Measurements from ENCODE around the gene NCAM1. TPM values are rescaled to one million over a fixed set of nuclear protein-coding genes. Genes with fewer than 3 reads are reported as not detected.

Gene NCAM1
- polyA plus RNA-seq, 4 donors = 75.0 to 94.3 (median 85.6) TPM

- DNase-seq (ENCODE audit: low read depth in 4 of 4, low spot score in 2 of 4) = no peak
Measured at GRCh38 chr11:113162592-113162962, 201.4 kb downstream of the NCAM1 start.

- no peak for DNase-seq (ENCODE audit: low read depth in 4 of 4, low spot score in 2 of 4)
Measured at GRCh38 chr11:113163291-113164030, 202.2 kb downstream of the NCAM1 start.

GRCh38 chr11:113166280-113166679, 205.1 kb downstream of the NCAM1 start:
- no peak for DNase-seq (ENCODE audit: low read depth in 4 of 4, low spot score in 2 of 4)

GRCh38 chr11:113167599-113167998, 206.4 kb downstream of the NCAM1 start:
- no peak for DNase-seq (ENCODE audit: low read depth in 4 of 4, low spot score in 2 of 4)

GRCh38 chr11:113168354-113169342, 207.4 kb downstream of the NCAM1 start:
- DNase-seq (ENCODE audit: low read depth in 4 of 4, low spot score in 2 of 4) = no peak

GRCh38 chr11:113172382-113172951, 211.2 kb downstream of the NCAM1 start:
- no peak for DNase-seq (ENCODE audit: low read depth in 4 of 4, low spot score in 2 of 4)

GRCh38 chr11:113173126-113173525, 211.9 kb downstream of the NCAM1 start:
- DNase-seq (ENCODE audit: low read depth in 4 of 4, low spot score in 2 of 4) = no peak

- no peak for DNase-seq (ENCODE audit: low read depth in 4 of 4, low spot score in 2 of 4)
Measured at GRCh38 chr11:113174882-113175281, 213.7 kb downstream of the NCAM1 start.

- no peak for DNase-seq (ENCODE audit: low read depth in 4 of 4, low spot score in 2 of 4)
Measured at GRCh38 chr11:113176599-113177360, 215.6 kb downstream of the NCAM1 start.

- no peak for DNase-seq (ENCODE audit: low read depth in 4 of 4, low spot score in 2 of 4)
Measured at GRCh38 chr11:113177671-113178070, 216.5 kb downstream of the NCAM1 start.

GRCh38 chr11:113178381-113179070, 217.3 kb downstream of the NCAM1 start:
- DNase-seq (ENCODE audit: low read depth in 4 of 4, low spot score in 2 of 4) = no peak

GRCh38 chr11:113179181-113179704, 218.0 kb downstream of the NCAM1 start:
- no peak for DNase-seq (ENCODE audit: low read depth in 4 of 4, low spot score in 2 of 4)

GRCh38 chr11:113181094-113181493, 219.9 kb downstream of the NCAM1 start:
- DNase-seq (ENCODE audit: low read depth in 4 of 4, low spot score in 2 of 4) = no peak

GRCh38 chr11:113182288-113182687, 221.1 kb downstream of the NCAM1 start:
- DNase-seq (ENCODE audit: low read depth in 4 of 4, low spot score in 2 of 4) = no peak

- no peak for DNase-seq (ENCODE audit: low read depth in 4 of 4, low spot score in 2 of 4)
Measured at GRCh38 chr11:113184498-113184897, 223.3 kb downstream of the NCAM1 start.

- DNase-seq (ENCODE audit: low read depth in 4 of 4, low spot score in 2 of 4) = no peak
Measured at GRCh38 chr11:113188371-113188834, 227.2 kb downstream of the NCAM1 start.

GRCh38 chr11:113189909-113190667, 228.9 kb downstream of the NCAM1 start:
- no peak for DNase-seq (ENCODE audit: low read depth in 4 of 4, low spot score in 2 of 4)

GRCh38 chr11:113192121-113192925, 231.1 kb downstream of the NCAM1 start:
- DNase-seq (ENCODE audit: low read depth in 4 of 4, low spot score in 2 of 4) = no peak

Measured in left renal cortex interstitium (tissue), 4 donors.